ENCODE results near the gene PRKAG2. TPM values are rescaled to one million over a fixed set of nuclear protein-coding genes. Genes with fewer than 3 reads are reported as not detected.

PRKAG2 gene
- polyA plus RNA-seq, 1 of the 3 experiments (the other 2 are of a cell fraction), result 51.6 TPM

DNA sequence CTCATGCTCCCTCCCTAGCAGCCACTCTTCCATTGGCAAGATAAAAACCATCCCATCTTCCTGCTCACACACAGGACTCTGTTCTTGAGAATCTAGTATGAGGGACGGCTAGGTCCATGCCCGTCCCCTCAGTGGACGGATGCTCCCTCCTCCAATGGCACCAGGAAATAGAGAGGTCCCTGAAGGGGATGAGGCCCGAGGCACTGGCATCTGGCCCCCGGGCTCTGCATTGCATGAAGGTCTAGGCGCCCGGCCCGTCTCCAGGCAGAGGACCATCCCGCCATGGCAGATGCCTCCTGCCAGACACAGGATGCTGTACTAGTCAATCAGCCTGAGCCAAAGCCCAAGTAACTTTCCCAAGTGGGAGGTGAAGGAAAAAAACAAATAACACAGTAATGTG lies 15.0 kb downstream of the PRKAG2 start:
- CTCF ChIA-PET, result interaction anchor here (1.2 kb wide), 1 partner anchor 80 kb away, joined by 3 read pairs; no protein-coding TSS in a partner anchor
- H2AFZ ChIP-seq (ENCODE audit: low read depth), result no peak overlapping the region
- H3K4me3 ChIP-seq (ENCODE audit: low read depth in 2 of 2, low read length in 1 of 2), result no peak overlapping the region
- no peaks in the 10 kb centered on the region; a peak in 1 of 4 replicates for H3K4me1 ChIP-seq (ENCODE audit: control insufficient read depth in 1 of 2, insufficient read depth in 2 of 2, low read depth in 1 of 2, low read length in 1 of 2)
- TF ChIP-seq RXRA (IDR thresholded peaks at IDR 0.05; ENCODE audit: borderline replicate concordance, low read depth) (no peak), MXI1 (IDR thresholded peaks at IDR 0.05; ENCODE audit: low read depth, low read length) (no peak), NRF1 (IDR thresholded peaks at IDR 0.05; ENCODE audit: low read depth, low read length) (no peak)
- TF ChIP-seq, protein P1, sequence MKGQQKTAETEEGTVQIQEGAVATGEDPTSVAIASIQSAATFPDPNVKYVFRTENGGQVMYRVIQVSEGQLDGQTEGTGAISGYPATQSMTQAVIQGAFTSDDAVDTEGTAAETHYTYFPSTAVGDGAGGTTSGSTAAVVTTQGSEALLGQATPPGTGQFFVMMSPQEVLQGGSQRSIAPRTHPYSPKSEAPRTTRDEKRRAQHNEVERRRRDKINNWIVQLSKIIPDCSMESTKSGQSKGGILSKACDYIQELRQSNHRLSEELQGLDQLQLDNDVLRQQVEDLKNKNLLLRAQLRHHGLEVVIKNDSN (IDR thresholded peaks at IDR 0.05; ENCODE audit: borderline replicate concordance, low read depth), result no peak
- H3K9me2 ChIP-seq, result no peaks in the 10 kb centered on the region
- H3K79me2 ChIP-seq (ENCODE audit: insufficient read depth), result no peaks in the 10 kb centered on the region
- H4K20me1 ChIP-seq (ENCODE audit: insufficient read depth), result no peaks in the 10 kb centered on the region
- H3F3A ChIP-seq (replicated peaks; ENCODE audit: insufficient read depth), result no peaks in the 10 kb centered on the region
- no peak overlapping the region for H3K9ac ChIP-seq
- DNase-seq, result no peak
- H3K27ac ChIP-seq (ENCODE audit: low read depth in 2 of 2, low read length in 1 of 2), result no peak overlapping the region
- POLR2A ChIA-PET, result interaction anchor here (0.6 kb wide), 1 partner anchor 9 kb away, joined by 4 read pairs; no protein-coding TSS in a partner anchor
- H3K27me3 ChIP-seq (ENCODE audit: insufficient read depth), result peaks cover 22% of the 10 kb centered on the region; the same call in 1 of the 2 replicates
- H3K4me2 ChIP-seq, result no peak overlapping the region
- H3K9me3 ChIP-seq, result no peaks in the 10 kb centered on the region
- no peaks in the 10 kb centered on the region for H3K36me3 ChIP-seq (replicated peaks in 1 of 2; ENCODE audit: control insufficient read depth in 1 of 2, insufficient read depth in 2 of 2, low read length in 1 of 2)
- 59% methylated on average over 9 of the region's 9 CpGs for WGBS (ENCODE audit: low lambda C conversion rate)

DNA sequence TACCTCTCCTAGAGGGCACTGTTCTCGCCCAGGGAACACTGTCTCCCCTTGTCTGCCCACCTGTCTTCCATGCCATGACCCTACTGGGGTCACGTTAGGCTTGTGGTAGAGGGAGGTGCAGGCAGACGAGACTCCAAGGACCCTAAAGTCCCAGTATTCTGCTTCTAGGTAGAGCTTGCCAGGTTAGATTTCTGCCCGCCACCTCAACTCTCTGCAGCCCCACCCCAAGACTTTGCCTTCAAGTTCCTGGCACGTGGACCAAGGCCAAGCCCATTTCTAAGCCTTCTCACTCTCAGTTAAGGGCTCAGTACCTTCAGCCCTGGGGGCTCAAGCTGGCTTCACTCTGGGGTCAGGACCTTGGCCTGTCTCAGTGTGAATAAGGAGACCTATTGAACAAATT lies 16.1 kb downstream of the PRKAG2 start:
- 27% methylated on average over 5 of the region's 5 CpGs for WGBS (ENCODE audit: low lambda C conversion rate)
- H3K4me3 ChIP-seq (ENCODE audit: low read depth in 2 of 2, low read length in 1 of 2), result no peak overlapping the region
- H3K9ac ChIP-seq, result no peak overlapping the region
- TF ChIP-seq, protein P2, sequence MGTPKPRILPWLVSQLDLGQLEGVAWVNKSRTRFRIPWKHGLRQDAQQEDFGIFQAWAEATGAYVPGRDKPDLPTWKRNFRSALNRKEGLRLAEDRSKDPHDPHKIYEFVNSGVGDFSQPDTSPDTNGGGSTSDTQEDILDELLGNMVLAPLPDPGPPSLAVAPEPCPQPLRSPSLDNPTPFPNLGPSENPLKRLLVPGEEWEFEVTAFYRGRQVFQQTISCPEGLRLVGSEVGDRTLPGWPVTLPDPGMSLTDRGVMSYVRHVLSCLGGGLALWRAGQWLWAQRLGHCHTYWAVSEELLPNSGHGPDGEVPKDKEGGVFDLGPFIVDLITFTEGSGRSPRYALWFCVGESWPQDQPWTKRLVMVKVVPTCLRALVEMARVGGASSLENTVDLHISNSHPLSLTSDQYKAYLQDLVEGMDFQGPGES (IDR thresholded peaks at IDR 0.05; ENCODE audit: low read depth, low read length), result no peak
- TF ChIP-seq, protein P3, sequence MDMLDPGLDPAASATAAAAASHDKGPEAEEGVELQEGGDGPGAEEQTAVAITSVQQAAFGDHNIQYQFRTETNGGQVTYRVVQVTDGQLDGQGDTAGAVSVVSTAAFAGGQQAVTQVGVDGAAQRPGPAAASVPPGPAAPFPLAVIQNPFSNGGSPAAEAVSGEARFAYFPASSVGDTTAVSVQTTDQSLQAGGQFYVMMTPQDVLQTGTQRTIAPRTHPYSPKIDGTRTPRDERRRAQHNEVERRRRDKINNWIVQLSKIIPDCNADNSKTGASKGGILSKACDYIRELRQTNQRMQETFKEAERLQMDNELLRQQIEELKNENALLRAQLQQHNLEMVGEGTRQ (IDR thresholded peaks at IDR 0.05; ENCODE audit: borderline replicate concordance, low read depth, low read length), result no peak
- no peaks in the 10 kb centered on the region for H3F3A ChIP-seq (replicated peaks; ENCODE audit: insufficient read depth)
- no peak overlapping the region for H2AFZ ChIP-seq (ENCODE audit: low read depth)
- no peaks in the 10 kb centered on the region; a peak in 1 of 4 replicates for H3K4me1 ChIP-seq (ENCODE audit: control insufficient read depth in 1 of 2, insufficient read depth in 2 of 2, low read depth in 1 of 2, low read length in 1 of 2)
- ChIA-PET CTCF (no interaction called here), POLR2A (no interaction called here)
- H3K36me3 ChIP-seq (replicated peaks in 1 of 2; ENCODE audit: control insufficient read depth in 1 of 2, insufficient read depth in 2 of 2, low read length in 1 of 2), result no peaks in the 10 kb centered on the region
- DNase-seq, result no peak
- no peaks in the 10 kb centered on the region for H3K9me3 ChIP-seq
- H3K79me2 ChIP-seq (ENCODE audit: insufficient read depth), result no peaks in the 10 kb centered on the region
- H4K20me1 ChIP-seq (ENCODE audit: insufficient read depth), result no peaks in the 10 kb centered on the region
- H3K27me3 ChIP-seq (ENCODE audit: insufficient read depth), result peaks cover 22% of the 10 kb centered on the region; the same call in 1 of the 2 replicates
- no peak overlapping the region for H3K4me2 ChIP-seq
- no peaks in the 10 kb centered on the region for H3K9me2 ChIP-seq
- H3K27ac ChIP-seq (ENCODE audit: low read depth in 2 of 2, low read length in 1 of 2), result no peak overlapping the region
